SH-SY5Y (cell line): Measurements from ENCODE around the gene SLC16A8.

Experiments
- GATA2 ChIP-seq: IDR thresholded peaks from 2 replicates; pipeline ENCODE4 v1.6.1; 2011; ENCODE audit warnings: mild to moderate bottlenecking, low read depth, low read length
- GATA3 ChIP-seq: IDR thresholded peaks from 2 replicates; pipeline ENCODE4 v1.6.1; 2011; ENCODE audit warnings: low read depth, mild to moderate bottlenecking, low read length, moderate library complexity

Gene SLC16A8, protein sequence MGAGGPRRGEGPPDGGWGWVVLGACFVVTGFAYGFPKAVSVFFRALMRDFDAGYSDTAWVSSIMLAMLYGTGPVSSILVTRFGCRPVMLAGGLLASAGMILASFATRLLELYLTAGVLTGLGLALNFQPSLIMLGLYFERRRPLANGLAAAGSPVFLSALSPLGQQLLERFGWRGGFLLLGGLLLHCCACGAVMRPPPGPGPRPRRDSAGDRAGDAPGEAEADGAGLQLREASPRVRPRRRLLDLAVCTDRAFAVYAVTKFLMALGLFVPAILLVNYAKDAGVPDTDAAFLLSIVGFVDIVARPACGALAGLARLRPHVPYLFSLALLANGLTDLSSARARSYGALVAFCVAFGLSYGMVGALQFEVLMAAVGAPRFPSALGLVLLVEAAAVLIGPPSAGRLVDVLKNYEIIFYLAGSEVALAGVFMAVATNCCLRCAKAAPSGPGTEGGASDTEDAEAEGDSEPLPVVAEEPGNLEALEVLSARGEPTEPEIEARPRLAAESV

DNA sequence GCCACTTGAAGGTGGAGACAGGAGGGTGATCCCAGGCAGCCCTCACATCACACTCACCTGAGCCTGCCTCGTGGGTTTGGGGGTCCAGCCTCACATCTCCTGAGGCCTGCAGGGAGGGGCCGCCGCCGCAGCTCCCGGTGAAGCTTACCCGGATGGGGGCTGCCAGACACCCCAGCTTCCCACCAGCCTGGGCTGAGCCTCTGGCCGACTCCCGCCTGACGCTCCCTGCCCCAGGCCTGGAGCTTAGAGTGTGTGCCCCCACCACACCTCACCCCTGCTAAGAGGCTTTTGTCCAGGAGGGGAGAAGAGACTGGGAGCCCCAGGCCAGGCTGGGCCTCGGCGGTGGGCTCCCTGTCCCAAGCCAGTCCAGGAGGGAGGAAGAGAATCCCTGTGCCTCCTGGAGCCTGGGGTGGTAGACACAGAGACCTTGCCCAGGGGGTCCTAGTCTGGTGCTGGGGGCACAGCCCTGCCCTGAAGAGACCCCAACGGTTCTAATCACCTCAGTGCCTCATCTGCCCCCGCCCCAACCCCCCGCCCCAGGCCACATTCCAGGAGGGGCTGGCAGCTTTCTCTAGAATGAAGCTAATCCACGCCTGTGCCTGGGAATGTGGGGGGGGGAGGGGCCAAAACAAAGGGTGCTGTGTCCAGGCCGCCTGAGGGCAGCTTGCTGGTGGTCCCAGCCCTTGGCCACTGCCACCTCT lies at the start of gene SLC16A8:
SLC16A8 (minus strand) TSS at position 254 of the 701 bp plus-strand sequence. CDS start 1,311 bp downstream, outside the sequence.
- TF ChIP-seq GATA3 (no peak), GATA2 (no peak)

GRCh38 chr22:38133331-38133730 lies 49.3 kb upstream of the SLC16A8 start:
- TF ChIP-seq GATA3 = no peak
- TF ChIP-seq GATA2 = no peak

DNA sequence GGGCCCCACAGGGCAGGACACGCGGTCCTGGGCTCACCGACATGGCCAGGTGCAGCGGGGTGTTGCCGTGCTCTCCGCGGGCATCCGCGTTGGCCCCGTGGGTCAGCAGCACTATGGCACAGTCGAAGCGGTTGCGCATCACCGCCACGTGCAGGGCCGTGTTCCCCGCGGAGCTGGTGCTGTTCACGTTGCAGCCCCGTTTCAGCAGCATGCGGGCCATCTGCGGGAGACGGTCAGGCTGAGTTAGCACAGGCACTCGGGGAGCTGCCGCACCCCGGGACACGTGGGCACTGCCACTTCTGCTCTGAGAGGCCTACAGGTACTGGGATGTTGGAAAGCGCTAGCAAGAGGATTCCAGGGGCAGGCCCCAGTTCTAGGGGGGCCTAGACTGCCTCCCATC lies 48.8 kb upstream of the SLC16A8 start:
- no peak for TF ChIP-seq GATA2
- no peak for TF ChIP-seq GATA3

- TF ChIP-seq GATA3 = no peak
- no peak for TF ChIP-seq GATA2
These were observed 48.2 kb upstream of the SLC16A8 start for GRCh38 chr22:38132136-38132535.

GRCh38 chr22:38131399-38131798 lies 47.4 kb upstream of the SLC16A8 start:
- TF ChIP-seq GATA3 (no peak), GATA2 (no peak)

DNA sequence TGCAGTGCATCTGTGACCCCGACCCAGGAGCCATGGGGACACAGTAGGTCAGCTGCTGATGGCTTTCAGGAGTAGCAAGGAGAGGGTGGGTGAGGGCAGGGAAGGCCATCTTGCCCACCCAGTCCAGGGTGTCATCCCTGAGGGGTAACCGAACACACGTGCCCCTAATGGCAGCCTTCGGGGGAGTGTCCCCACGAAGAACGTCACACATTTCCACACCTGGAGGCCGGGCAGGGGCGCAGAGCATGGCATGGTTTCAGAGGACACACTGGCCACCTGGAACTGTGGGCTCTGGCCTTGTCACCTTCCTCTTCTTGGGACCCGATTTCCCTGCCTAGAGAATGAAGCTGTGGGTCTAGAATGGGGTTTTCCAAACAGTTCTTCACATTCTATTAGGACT lies 45.9 kb upstream of the SLC16A8 start:
- TF ChIP-seq GATA3 (no peak), GATA2 (no peak)

DNA sequence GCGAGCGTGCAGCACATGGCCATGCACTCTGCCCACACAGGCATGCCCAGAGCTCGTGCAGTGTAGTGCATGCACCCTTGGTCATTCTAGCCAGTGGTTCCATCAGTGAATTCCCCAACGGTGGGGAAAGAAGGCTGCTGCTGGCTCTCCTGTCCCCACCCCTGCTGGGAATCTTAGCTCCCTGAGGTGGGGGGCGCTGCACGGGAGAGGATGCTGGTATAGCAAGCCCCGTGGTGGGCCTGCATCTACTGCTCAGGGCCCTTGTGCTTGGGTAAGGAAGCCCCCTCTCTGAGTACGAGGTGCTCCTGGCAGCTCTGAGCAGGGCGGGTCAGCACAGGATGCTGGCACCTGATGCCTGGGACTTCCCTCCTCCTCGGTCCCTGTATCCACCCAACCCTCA lies 45.0 kb upstream of the SLC16A8 start:
- TF ChIP-seq GATA2 = no peak
- no peak for TF ChIP-seq GATA3

DNA sequence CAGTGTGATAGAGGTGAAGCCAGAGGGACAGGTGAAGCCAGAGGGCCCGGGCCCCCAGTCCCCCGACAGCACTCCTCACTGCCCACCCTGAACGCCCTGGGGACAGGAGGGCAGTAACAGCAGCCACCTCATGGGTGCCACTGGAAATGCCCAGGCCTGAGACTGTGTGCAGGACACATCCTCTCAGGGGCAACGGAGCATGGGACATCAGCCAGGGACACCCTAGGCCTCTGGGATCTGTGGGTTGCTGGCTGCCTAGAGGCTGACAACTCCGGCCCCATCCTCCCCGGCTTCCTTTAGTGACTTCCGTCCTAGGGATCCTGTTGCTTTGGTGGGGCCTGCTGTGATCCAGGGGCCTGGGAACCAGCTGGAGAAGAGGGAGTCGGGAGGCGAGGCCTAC lies 43.9 kb upstream of the SLC16A8 start:
- TF ChIP-seq GATA3 = no peak
- TF ChIP-seq GATA2 = no peak

DNA sequence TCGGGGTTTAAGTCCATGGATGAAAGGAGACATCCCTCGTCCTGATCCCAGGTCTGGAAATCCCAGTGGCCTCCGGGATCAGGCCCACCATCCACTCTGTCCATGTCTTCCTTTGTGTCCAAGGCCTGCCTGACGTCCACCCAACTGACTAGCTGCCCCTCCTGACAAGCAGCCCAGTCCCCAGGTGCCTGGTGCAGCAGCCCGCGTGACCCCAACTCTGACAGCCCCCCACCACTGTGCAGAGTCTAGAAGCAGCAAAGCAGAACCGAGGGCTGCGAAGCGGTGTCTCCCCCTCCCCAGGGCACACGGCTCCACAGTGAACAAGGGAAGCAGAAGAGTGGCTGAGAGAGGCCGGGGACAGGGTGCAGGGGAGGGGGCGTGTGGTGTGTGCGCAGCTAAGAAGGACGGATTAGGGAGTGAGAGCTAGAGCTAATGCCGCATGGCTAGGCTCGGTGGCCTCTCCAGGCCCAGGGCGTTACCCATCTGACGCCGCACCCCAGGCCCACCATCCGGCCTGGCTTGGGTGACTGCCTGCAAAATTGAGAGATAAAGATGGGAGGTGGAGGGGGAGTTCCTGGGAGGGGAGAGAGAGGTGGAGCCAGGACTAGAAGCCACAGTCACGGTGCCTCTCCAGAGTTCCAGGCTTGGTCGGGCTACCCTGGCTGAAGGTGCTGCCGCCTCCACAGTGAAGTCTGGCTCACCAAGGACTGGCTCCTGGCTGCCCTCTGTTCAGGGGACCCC lies 43.1 kb upstream of the SLC16A8 start:
- TF ChIP-seq GATA3 = no peak

- no peak for TF ChIP-seq GATA2
- TF ChIP-seq GATA3 = no peak
These were observed 41.8 kb upstream of the SLC16A8 start for GRCh38 chr22:38125751-38126201.

DNA sequence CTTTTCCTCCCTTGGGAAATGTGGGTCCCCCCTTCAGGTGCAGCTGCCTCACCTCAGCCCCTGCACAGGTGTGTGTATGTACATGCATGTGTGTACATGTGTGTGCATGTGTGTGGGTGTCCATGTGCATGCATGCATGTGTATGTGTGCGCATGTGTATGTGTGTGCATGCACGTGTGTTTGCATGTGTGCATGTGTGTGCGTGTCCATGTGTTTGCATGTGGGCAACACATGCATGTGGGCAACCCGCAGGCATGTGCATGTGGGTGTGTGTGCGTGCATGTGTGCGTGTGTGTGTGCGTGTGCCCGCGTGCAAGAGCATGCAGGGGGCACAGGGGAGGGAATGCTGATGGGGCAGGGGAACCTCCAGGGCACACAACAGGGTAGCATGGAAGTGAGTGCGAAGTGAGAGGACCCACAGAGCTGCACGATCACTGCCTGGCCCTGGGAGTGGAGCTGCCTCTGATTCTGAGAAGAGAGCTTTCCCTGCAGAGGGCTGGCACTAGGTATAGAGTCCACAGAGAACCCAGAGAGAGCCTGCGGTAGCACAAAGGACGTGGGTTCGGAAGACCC lies 41.1 kb upstream of the SLC16A8 start:
- TF ChIP-seq GATA2 (no peak), GATA3 (no peak)

- no peak for TF ChIP-seq GATA3
- TF ChIP-seq GATA2 = no peak
These were observed 40.4 kb upstream of the SLC16A8 start for GRCh38 chr22:38124236-38124974.

- TF ChIP-seq GATA2 (no peak), GATA3 (no peak)
These were observed 38.6 kb upstream of the SLC16A8 start for GRCh38 chr22:38122616-38123015.
